K562 (cell line): ENCODE measurements around the gene STARD3NL. TPM values are rescaled to one million over a fixed set of nuclear protein-coding genes. Genes with fewer than 3 reads are reported as not detected.

Experiments used
- ATAC-seq: fragments of 200-7000 bp; cut with Tn5 transposase; 3 replicates; pipeline ENCODE4 v1.9.1; 2020; ENCODE audit warnings: moderate library complexity
- BruUV-seq: library from RNA; stranded (reverse); fragments of 400-500 nt; replicated peaks from 2 replicates; lab custom pipeline; 2021; lab: Mats Ljungman, UMichigan
- CTCF ChIA-PET: fragments of 300-600 bp; formaldehyde crosslinking; extraction: SDS; loops from one replicate; lab custom pipeline; 2021; ENCODE audit warnings: low intra/inter-chr PET ratio; lab: Yijun Ruan, JAX
- POLR2A ChIA-PET: fragments of 300-600, 350-650 bp; sonication (Branson Sonifier 250); formaldehyde crosslinking; extraction: SDS; loops from one replicate; lab custom pipeline; 2021; ENCODE audit warnings: antibody characterized with exemption, inconsistent platforms; lab: Yijun Ruan, JAX
- DNase-seq, 4 experiments: peaks; one replicate each; pipeline versions ENCODE4 v3.0.0 to v3.0.0-alpha.2; 2011 to 2018; ENCODE audit warnings: low spot score in 3 of 4, mixed read lengths in 3 of 4; ENCODE audit errors: extremely low read depth in 1 of 4
- FAIRE-seq: peaks from 2 replicates; lab custom pipeline; 2011; peaks lifted over from hg19 to GRCh38; lab: Jason Lieb, UNC
- H2AFZ ChIP-seq: 2 replicates; pipeline ENCODE4 v1.6.0; 2011; ENCODE audit warnings: low read depth, low read length, control low read depth, inconsistent platforms
- H3K27ac ChIP-seq: fragments of 200-600 bp; 3 replicates; pipeline ENCODE4 v1.8.0; 2011; ENCODE audit warnings: low read depth, mild to moderate bottlenecking, control low read depth, inconsistent platforms, low read length, moderate library complexity, mixed read lengths; ENCODE audit errors: extremely low read depth
- H3K27me3 ChIP-seq, 2 experiments: fragments of 300-600 bp in 1 of 2; 2 replicates in 1 of 2; 3 replicates in 1 of 2; pipeline versions ENCODE4 v1.6.0 to v1.8.0; 2011; ENCODE audit warnings: inconsistent platforms in 2 of 2, low read length in 2 of 2, mild to moderate bottlenecking in 1 of 2, mixed read lengths in 1 of 2, moderate library complexity in 1 of 2; ENCODE audit not compliant: control insufficient read depth in 2 of 2, insufficient read depth in 2 of 2
- H3K36me3 ChIP-seq: fragments of 300-600 bp; 3 replicates; pipeline ENCODE4 v1.8.0; 2011; ENCODE audit warnings: mild to moderate bottlenecking, low read length, inconsistent platforms; ENCODE audit not compliant: control insufficient read depth, insufficient read depth
- H3K4me1 ChIP-seq, 2 experiments: fragments of 200-600 bp in 1 of 2; replicated peaks in 1 of 2; 2 replicates in 1 of 2; 3 replicates in 1 of 2; pipeline versions ENCODE4 v1.5.1 to v1.8.0; 2011; ENCODE audit warnings: inconsistent platforms in 2 of 2, low read length in 2 of 2, mild to moderate bottlenecking in 1 of 2, mixed read lengths in 1 of 2, moderate library complexity in 1 of 2; ENCODE audit not compliant: control insufficient read depth in 2 of 2, insufficient read depth in 2 of 2
- H3K4me2 ChIP-seq: 2 replicates; pipeline ENCODE4 v1.6.1; 2011; ENCODE audit warnings: low read length, control low read depth, inconsistent platforms, mixed read lengths; ENCODE audit not compliant: insufficient read depth
- H3K4me3 ChIP-seq: fragments of 200-600 bp; sonication (generic), shearing (Covaris generic); 2 replicates; pipeline ENCODE4 v1.5.1; 2016; ENCODE audit warnings: control low read depth, inconsistent platforms
- H3K79me2 ChIP-seq: fragments of 200-600 bp; 3 replicates; pipeline ENCODE4 v1.8.0; 2011; ENCODE audit warnings: low read length, inconsistent platforms; ENCODE audit not compliant: control insufficient read depth, insufficient read depth
- H3K9ac ChIP-seq, 2 experiments: 2 replicates each; pipeline versions ENCODE4 v1.6.0 to v1.6.1; 2011; ENCODE audit warnings: low read depth in 2 of 2, low read length in 2 of 2, control low read depth in 1 of 2, inconsistent platforms in 1 of 2, mild to moderate bottlenecking in 1 of 2, mixed read lengths in 1 of 2; ENCODE audit not compliant: insufficient read depth in 1 of 2
- H3K9me1 ChIP-seq: one replicate; pipeline ENCODE4 v1.6.0; 2011; ENCODE audit warnings: inconsistent platforms, mild to moderate bottlenecking, low read length, moderate library complexity; ENCODE audit not compliant: control insufficient read depth, insufficient read depth
- H3K9me3 ChIP-seq: replicated peaks from 2 replicates; pipeline ENCODE4 v1.5.1; 2011; ENCODE audit warnings: low read depth, low read length, inconsistent platforms; ENCODE audit not compliant: control insufficient read depth, insufficient read depth
- H4K20me1 ChIP-seq: replicated peaks from 2 replicates; pipeline ENCODE4 v1.6.1; 2011; ENCODE audit warnings: low read length, inconsistent platforms, mixed read lengths; ENCODE audit not compliant: control insufficient read depth, insufficient read depth
- BCL6 ChIP-seq: fragments of 250-450 bp; sonication (Bioruptor Pico); IDR thresholded peaks from 2 replicates; pipeline ENCODE4 v1.4.0; 2020
- C11orf30 ChIP-seq: fragments of 450-650 bp; IDR thresholded peaks from 2 replicates; pipeline ENCODE4 v1.6.1; 2016; ENCODE audit warnings: low read depth, mild to moderate bottlenecking
- DACH1 ChIP-seq: fragments of 450-650 bp; IDR thresholded peaks from 2 replicates; pipeline ENCODE4 v1.6.1; 2018; ENCODE audit not compliant: partially characterized antibody
- HDAC1 ChIP-seq, 2 experiments: fragments of 450-650 bp; IDR thresholded peaks; 2 replicates each; pipeline ENCODE4 v1.6.1; 2016 to 2017; ENCODE audit warnings: inconsistent platforms in 1 of 2, mild to moderate bottlenecking in 1 of 2, moderate library complexity in 1 of 2
- MAFG ChIP-seq: fragments of 450-650 bp; conservative IDR thresholded peaks from 2 replicates; pipeline ENCODE4 v1.6.1; 2016; ENCODE audit warnings: missing genetic modification characterization, missing compliant biosample characterization
- MYC ChIP-seq, 2 experiments: fragments of 250-450 bp in 1 of 2; sonication (Bioruptor Pico) in 1 of 2; IDR thresholded peaks; 2 replicates each; pipeline versions ENCODE4 v1.5.1 to v1.6.1; 2012 to 2021; ENCODE audit warnings: low read depth in 2 of 2, borderline replicate concordance in 1 of 2, improper control_type of control experiment in 1 of 2, low read length in 1 of 2, mild to moderate bottlenecking in 1 of 2, moderate library complexity in 1 of 2
- NFE2 ChIP-seq: IDR thresholded peaks from 2 replicates; pipeline ENCODE4 v1.6.1; 2014; ENCODE audit warnings: antibody characterized with exemption, low read depth
- NR2C2 ChIP-seq, 2 experiments: fragments of 200-800 bp in 1 of 2; sonication (Bioruptor generic) in 1 of 2; sonication (generic) in 1 of 2; formaldehyde crosslinking in 1 of 2; IDR thresholded peaks; 2 replicates each; pipeline versions ENCODE4 v1.6.1 to v1.8.0; 2016 to 2022; ENCODE audit warnings: mild to moderate bottlenecking in 1 of 2, missing compliant biosample characterization in 1 of 2, missing genetic modification characterization in 1 of 2, missing genetic modification reagents in 1 of 2
- RHOXF2B ChIP-seq: fragments of 250-450 bp; sonication (Bioruptor Pico); conservative IDR thresholded peaks from 2 replicates; pipeline ENCODE4 v1.5.1; 2021
- SRF ChIP-seq, 2 experiments: fragments of 250-450, 450-650 bp in 1 of 2; sonication (Bioruptor Pico) in 1 of 2; sonication (generic) in 1 of 2; formaldehyde crosslinking; IDR thresholded peaks; 2 replicates each; pipeline versions ENCODE4 v1.5.0 to v1.5.1; 2020 to 2022; ENCODE audit warnings: mild to moderate bottlenecking in 1 of 2, missing genetic modification reagents in 1 of 2
- VEZF1 ChIP-seq: fragments of 200-800 bp; sonication (Bioruptor generic); IDR thresholded peaks from 2 replicates; pipeline ENCODE4 v1.6.1; 2017; ENCODE audit warnings: missing genetic modification characterization, missing compliant biosample characterization
- WHSC1 ChIP-seq: IDR thresholded peaks from one replicate; pipeline ENCODE4 v1.6.1; 2012; ENCODE audit warnings: low read length, control low read depth, inconsistent platforms
- YY1 ChIP-seq, 3 experiments: IDR thresholded peaks; 2 replicates each; pipeline ENCODE4 v1.6.1; 2011; ENCODE audit warnings: low read length in 2 of 3, mild to moderate bottlenecking in 2 of 3, moderate library complexity in 2 of 3, borderline replicate concordance in 1 of 3, control low read depth in 1 of 3, low read depth in 1 of 3; ENCODE audit not compliant: insufficient read depth in 3 of 3, insufficient replicate concordance in 2 of 3, control insufficient read depth in 1 of 3, insufficient read length in 1 of 3; ENCODE audit errors: extremely low read depth in 1 of 3
- ZNF316 ChIP-seq: fragments of 450-650 bp; IDR thresholded peaks from 2 replicates; pipeline ENCODE4 v1.6.1; 2016
- ZNF592 ChIP-seq: fragments of 450-650 bp; IDR thresholded peaks from 2 replicates; pipeline ENCODE4 v1.6.1; 2017; ENCODE audit warnings: antibody characterized with exemption, mild to moderate bottlenecking
- WGBS: fragments of 100-300 bp; shearing (Covaris generic); methylation state at CpG from one replicate; pipeline ENCODE4 v1.1.6; 2016; ENCODE audit warnings: low coverage, mixed read lengths; ENCODE audit not compliant: insufficient coverage; ENCODE audit errors: missing lambda C conversion rate; 5-methylcytosine and 5-hydroxymethylcytosine counted together
- in situ Hi-C: fragments of 300-500 bp; cut with MboI; formaldehyde crosslinking; loops from 4 replicates; pipeline ENCODE4 v1.15.0; 2018; ENCODE audit warnings: inconsistent platforms, mixed read lengths
- intact Hi-C: fragments of 100-400 bp; cut with micrococcal nuclease; formaldehyde crosslinking; loops from 2 replicates; pipeline ENCODE4 v1.14.2; 2022
- polyA plus RNA-seq, 8 experiments: library from polyadenylated mRNA; depleted of rRNA in 4 of 8; stranded (reverse) in 5 of 8; unstranded in 3 of 8; fragments of >200 nt; fragmentation: Nextera tagmentation in 2 of 8; fragmentation: Illumina TruSeq in 1 of 8; extraction: Ambion mirVana in 2 of 8; extraction: Trizol in 1 of 8; gene quantifications; 2 replicates each; pipeline versions ENCODE4 v1.2.1 to v1.2.3, GENCODE V29; 2011 to 2014; ENCODE audit warnings: inconsistent platforms in 1 of 8, missing spikeins in 1 of 8
- total RNA-seq, 7 experiments: library from RNA; depleted of rRNA in 6 of 7; stranded (reverse); fragments of >200 nt in 6 of 7; fragmentation: Illumina TruSeq in 2 of 7; extraction: Trizol in 2 of 7; gene quantifications; 2 replicates each; pipeline versions ENCODE4 v1.2.1 to v1.2.3, GENCODE V29; 2011 to 2021; ENCODE audit warnings: low replicate concordance in 1 of 7

Gene STARD3NL
- total and polyA plus RNA-seq, 9 of the 15 experiments (the other 6 are each of a cell fraction or from before 2014, with no cell fraction given), result 42.2 to 90.0 (median 57.6) TPM

DNA sequence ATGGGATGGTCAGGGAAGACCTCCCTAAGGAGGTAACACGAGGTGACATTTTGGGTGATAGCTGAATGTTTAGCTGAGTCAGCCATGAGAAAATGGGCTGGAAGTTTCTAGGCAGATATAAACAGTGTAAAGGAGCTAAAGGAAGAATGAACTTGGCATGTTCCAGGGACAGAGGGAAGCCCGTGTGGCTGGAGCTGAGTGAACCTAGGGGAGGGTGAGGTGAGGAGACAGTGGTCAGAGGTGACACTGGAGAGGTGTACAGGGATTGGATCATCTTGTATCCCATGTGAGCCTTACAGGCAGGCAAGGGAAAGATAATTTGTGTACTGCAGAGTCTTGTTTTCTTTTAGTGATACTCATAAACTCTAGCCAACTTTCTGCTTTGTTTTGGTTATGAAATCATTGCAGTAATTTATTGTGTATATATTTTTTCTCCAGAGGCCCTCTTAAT, 1.8 kb downstream of the STARD3NL start:
- Histone ChIP-seq H3K27me3 (no peaks in the 10 kb centered on the region), H3K4me2 (peak overlapping the region; percentile 85), H3K27ac (peak overlapping the region; percentile 76), H2AFZ (peak overlapping the region; percentile 6), H3K4me3 (peak overlapping the region; percentile 68; the same call in 1 of the 2 replicates), H3K9ac (peak overlapping the region; percentile 36 to 77; a peak in 3 of 4 replicates), H3K36me3 (peaks cover 12% of the 10 kb centered on the region; the same call in 1 of the 3 replicates), H4K20me1 (no peaks in the 10 kb centered on the region), H3K9me3 (0 out of 2 replicates have a peak, but pooled peaks cover 5% of the 10 kb centered on the region), H3K4me1 (peaks cover 7 to 27% of the 10 kb centered on the region in 2 experiments), H3K79me2 (peaks cover 60% of the 10 kb centered on the region), H3K9me1 (no peaks in the 10 kb centered on the region)
- peak; percentile 61 for FAIRE-seq
- intact Hi-C loops (loop anchor here (2.0 to 5.0 kb wide), 3 partner anchors 52 to 161 kb away; no protein-coding TSS in a partner anchor), in situ Hi-C loops (no loop called here)
- POLR2A ChIA-PET, result interaction anchor here (0.7 to 1.6 kb wide), 4 partner anchors 8 to 27 kb away, joined by 3 to 7 read pairs (median 3); no protein-coding TSS in a partner anchor
- ATAC-seq, result peak; percentile 33
- peak in 2 of 4 experiments; percentile 43 to 50 for DNase-seq
- BruUV-seq, result no TSS peak
- 0% methylated on average over 2 of the region's 2 CpGs for WGBS
- CTCF ChIA-PET, result no interaction called here
- no peak for TF ChIP-seq DACH1
- peak; percentile 96 for TF ChIP-seq ZNF316
- TF ChIP-seq BCL6 (CRISPR knock-in tag), result no peak
- 0 out of 4 replicates have a peak, but pooled peaks of 1 of the 2 experiments have one; percentile 36 for TF ChIP-seq SRF (CRISPR knock-in tag; IDR thresholded peaks at IDR 0.05)
- TF ChIP-seq WHSC1, result no peak
- 0 out of 2 replicates have a peak, but pooled peaks have one; percentile 4 for TF ChIP-seq ZNF592
- TF ChIP-seq HDAC1 (IDR thresholded peaks at IDR 0.05), result peak in 1 of 2 experiments; percentile 5; a peak in 1 of 4 replicates
- TF ChIP-seq MAFG, result peak; percentile 87
- no peak for TF ChIP-seq NR2C2 (CRISPR knock-in tag; IDR thresholded peaks at IDR 0.05)
- TF ChIP-seq NR2C2 (tag; IDR thresholded peaks at IDR 0.05), result 0 out of 2 replicates have a peak, but pooled peaks have one; percentile 32
- TF ChIP-seq C11orf30, result peak; percentile 94
- TF ChIP-seq MYC (IDR thresholded peaks at IDR 0.05; ENCODE audit: low read depth, low read length), result 0 out of 2 replicates have a peak, but pooled peaks have one; percentile 20
- no peak for TF ChIP-seq MYC (CRISPR knock-in tag; IDR thresholded peaks at IDR 0.05; ENCODE audit: borderline replicate concordance, low read depth)
- TF ChIP-seq NFE2, result peak; percentile 77
- TF ChIP-seq YY1 (IDR thresholded peaks at IDR 0.05; ENCODE audit: borderline replicate concordance in 1 of 3, control insufficient read depth in 1 of 3, extremely low read depth in 1 of 3, insufficient read depth in 3 of 3, insufficient read length in 1 of 3, insufficient replicate concordance in 2 of 3, low read depth in 1 of 3, low read length in 2 of 3), result peak in 1 of 3 experiments; percentile 53
- no peak for TF ChIP-seq RHOXF2B (CRISPR knock-in tag)
- TF ChIP-seq VEZF1 (CRISPR knock-in tag), result 0 out of 2 replicates have a peak, but pooled peaks have one; percentile 1
